Lung (tissue), 12 donors: ENCODE measurements around the gene CACNA1H. TPM values are rescaled to one million over a fixed set of nuclear protein-coding genes. Genes with fewer than 3 reads are reported as not detected.

Source experiments
- ATAC-seq: fragments of 200-7000 bp; cut with Tn5 transposase; one replicate; pipeline ENCODE4 v1.9.1; 2020; ENCODE audit warnings: moderate number of reproducible peaks; ENCODE audit not compliant: insufficient read depth, low FRiP score
- DNase-seq, 3 donors: peaks; one replicate each; pipeline ENCODE4 v3.0.0-alpha.2; 2013 to 2017
- H3K27ac ChIP-seq, 2 donors: one replicate each; pipeline ENCODE4 v1.5.1; 2013; ENCODE audit warnings: mild to moderate bottlenecking in 2 of 2, moderate library complexity in 2 of 2, control low read depth in 1 of 2, inconsistent platforms in 1 of 2, low read depth in 1 of 2, low read length in 1 of 2
- H3K27me3 ChIP-seq, 3 donors: one replicate each; pipeline ENCODE4 v1.5.1; 2013; ENCODE audit warnings: low read length in 2 of 3; ENCODE audit not compliant: control insufficient read depth in 3 of 3, insufficient read depth in 3 of 3
- H3K36me3 ChIP-seq, 4 donors: one replicate each; pipeline ENCODE4 v1.5.1; 2013; ENCODE audit warnings: low read length in 4 of 4, mild to moderate bottlenecking in 1 of 4, moderate library complexity in 1 of 4; ENCODE audit not compliant: control insufficient read depth in 4 of 4, insufficient read depth in 4 of 4
- H3K4me1 ChIP-seq, 5 donors: one replicate each; pipeline ENCODE4 v1.5.1; 2013; ENCODE audit warnings: low read length in 5 of 5, mild to moderate bottlenecking in 2 of 5, moderate library complexity in 1 of 5; ENCODE audit not compliant: control insufficient read depth in 5 of 5, insufficient read depth in 5 of 5
- H3K4me3 ChIP-seq: one replicate; pipeline ENCODE4 v1.5.1; 2013; ENCODE audit warnings: mild to moderate bottlenecking, control low read depth, moderate library complexity
- H3K9ac ChIP-seq, 2 donors: one replicate each; pipeline ENCODE4 v1.5.1; 2013; ENCODE audit warnings: low read length in 2 of 2, control low read depth in 1 of 2; ENCODE audit not compliant: insufficient read depth in 1 of 2
- H3K9me3 ChIP-seq, 4 donors: one replicate each; pipeline ENCODE4 v1.5.1; 2013; ENCODE audit warnings: low read length in 3 of 4, mild to moderate bottlenecking in 1 of 4, moderate library complexity in 1 of 4; ENCODE audit not compliant: control insufficient read depth in 4 of 4, insufficient read depth in 3 of 4
- WGBS, 2 donors: extraction: QIAGEN DNeasy Blood & Tissue Kit; methylation state at CpG; one replicate each; pipeline ENCODE4 v1.1.7; 2013; 5-methylcytosine and 5-hydroxymethylcytosine counted together
- polyA plus RNA-seq, 2 donors: library from polyadenylated mRNA; stranded (reverse); fragments of 200-250 nt; gene quantifications; one replicate each; pipeline ENCODE4 v1.2.1, GENCODE V29; 2013
- total RNA-seq, 2 donors: library from RNA; depleted of rRNA in 1 of 2; stranded (reverse); fragments of >200 nt in 1 of 2; gene quantifications; one replicate each; pipeline ENCODE4 v1.2.1, GENCODE V29; 2014 to 2021
- TF ChIP-seq, protein P1 (sequence below): IDR thresholded peaks from 2 replicates; pipeline ENCODE4 v1.5.1; 2012; ENCODE audit warnings: mild to moderate bottlenecking; ENCODE audit errors: control extremely low read depth, extremely low read depth
- donor health status: control.
- donor health status: control.
- donor health status: Bipolar disorder and iron deficiency.
- donor health status: healthy.
- donor health status: DM: yes; HTN: yes; CAD: no.

Gene CACNA1H
- total and polyA plus RNA-seq, 4 donors: 5.0 to 10.3 (median 6.7) TPM

DNA sequence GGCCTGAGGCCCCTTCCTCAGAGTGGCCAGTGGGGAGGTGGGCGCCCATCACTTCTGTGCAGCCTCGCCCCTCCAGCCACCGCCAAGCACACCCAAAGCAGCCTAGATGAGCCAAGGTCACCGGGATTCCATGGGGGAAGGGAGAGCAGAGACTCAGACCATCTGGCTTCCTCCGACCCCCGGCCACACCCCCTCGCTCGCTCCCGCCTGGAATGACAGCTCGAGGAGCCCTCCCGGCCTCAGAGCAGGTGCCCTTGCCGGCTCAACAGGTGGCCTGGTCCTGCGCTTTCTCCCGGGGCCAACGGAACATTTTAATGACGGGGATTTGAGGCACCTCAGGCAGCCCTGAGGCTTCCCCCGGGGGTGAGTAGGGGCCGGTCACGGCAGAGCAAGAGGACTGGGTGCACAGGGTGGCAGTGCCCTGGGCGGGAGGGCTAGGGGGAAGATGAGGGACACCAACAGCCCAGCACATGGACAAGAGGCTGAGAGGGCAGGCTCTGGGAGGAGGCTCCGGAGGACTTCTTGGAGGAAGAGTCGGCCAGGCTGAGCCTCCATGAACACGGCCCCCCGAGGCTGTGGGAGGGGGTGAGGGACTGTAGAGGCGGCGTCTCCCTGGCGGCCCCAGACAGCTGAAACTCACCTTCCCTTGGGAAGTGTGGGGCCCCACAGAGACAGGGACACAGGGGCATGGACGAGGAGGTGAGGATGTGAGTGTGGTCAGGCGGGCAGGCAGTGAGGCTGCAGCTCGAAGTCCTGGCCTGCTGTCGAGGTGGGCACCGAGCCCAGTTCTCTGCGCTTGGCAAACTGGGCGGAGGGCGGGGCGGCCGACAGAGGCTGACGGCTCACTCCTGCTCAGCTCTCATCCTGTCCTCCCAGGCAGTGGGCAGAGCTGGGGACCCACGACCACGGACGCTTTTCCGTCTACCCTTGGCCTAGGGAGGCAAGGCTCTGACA lies 44.3 kb upstream of the CACNA1H start:
- Histone ChIP-seq H3K36me3 (no peaks in the 10 kb centered on the region), H3K27me3 (peaks cover 0 to 27% (median 25%) of the 10 kb centered on the region in 3 donors), H3K4me1 (no peaks in the 10 kb centered on the region), H3K4me3 (no peak overlapping the region), H3K9me3 (no peaks in the 10 kb centered on the region), H3K27ac (no peak overlapping the region), H3K9ac (no peak overlapping the region)
- WGBS, 2 donors: 40 to 46% methylated on average over 42 of the region's 42 CpGs
- ATAC-seq (no peak), DNase-seq (no peak)
- TF ChIP-seq, protein P1, sequence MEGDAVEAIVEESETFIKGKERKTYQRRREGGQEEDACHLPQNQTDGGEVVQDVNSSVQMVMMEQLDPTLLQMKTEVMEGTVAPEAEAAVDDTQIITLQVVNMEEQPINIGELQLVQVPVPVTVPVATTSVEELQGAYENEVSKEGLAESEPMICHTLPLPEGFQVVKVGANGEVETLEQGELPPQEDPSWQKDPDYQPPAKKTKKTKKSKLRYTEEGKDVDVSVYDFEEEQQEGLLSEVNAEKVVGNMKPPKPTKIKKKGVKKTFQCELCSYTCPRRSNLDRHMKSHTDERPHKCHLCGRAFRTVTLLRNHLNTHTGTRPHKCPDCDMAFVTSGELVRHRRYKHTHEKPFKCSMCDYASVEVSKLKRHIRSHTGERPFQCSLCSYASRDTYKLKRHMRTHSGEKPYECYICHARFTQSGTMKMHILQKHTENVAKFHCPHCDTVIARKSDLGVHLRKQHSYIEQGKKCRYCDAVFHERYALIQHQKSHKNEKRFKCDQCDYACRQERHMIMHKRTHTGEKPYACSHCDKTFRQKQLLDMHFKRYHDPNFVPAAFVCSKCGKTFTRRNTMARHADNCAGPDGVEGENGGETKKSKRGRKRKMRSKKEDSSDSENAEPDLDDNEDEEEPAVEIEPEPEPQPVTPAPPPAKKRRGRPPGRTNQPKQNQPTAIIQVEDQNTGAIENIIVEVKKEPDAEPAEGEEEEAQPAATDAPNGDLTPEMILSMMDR: no peak

DNA sequence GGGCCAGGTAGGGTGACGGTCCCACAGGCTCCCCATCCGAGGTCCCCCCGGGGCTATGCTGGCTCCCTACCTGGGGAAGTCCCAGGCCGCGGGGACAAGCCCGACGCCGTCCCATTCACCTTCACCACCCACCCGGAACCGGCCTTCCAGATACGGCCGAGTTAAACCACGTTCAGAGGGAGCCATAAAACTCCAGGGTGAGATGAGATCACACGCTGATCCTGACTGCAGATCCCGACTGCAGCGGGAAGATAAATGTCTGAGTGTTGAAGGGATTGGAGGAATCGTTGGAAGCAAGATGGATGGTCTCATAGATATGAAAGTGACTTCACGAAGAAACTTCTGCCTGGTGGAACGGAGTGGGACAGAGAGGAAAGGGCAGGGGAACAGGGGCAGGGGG lies 43.3 kb upstream of the CACNA1H start:
- TF ChIP-seq, protein P1: no peak
- Histone ChIP-seq H3K4me1 (no peaks in the 10 kb centered on the region), H3K9me3 (no peaks in the 10 kb centered on the region), H3K9ac (no peak overlapping the region), H3K27me3 (peaks cover 0 to 27% (median 24%) of the 10 kb centered on the region in 3 donors), H3K4me3 (no peak overlapping the region), H3K36me3 (no peaks in the 10 kb centered on the region), H3K27ac (no peak overlapping the region)
- DNase-seq (no peak), ATAC-seq (no peak)
- 51 to 57% methylated on average over 19 of the region's 19 CpGs for WGBS, 2 donors

DNA sequence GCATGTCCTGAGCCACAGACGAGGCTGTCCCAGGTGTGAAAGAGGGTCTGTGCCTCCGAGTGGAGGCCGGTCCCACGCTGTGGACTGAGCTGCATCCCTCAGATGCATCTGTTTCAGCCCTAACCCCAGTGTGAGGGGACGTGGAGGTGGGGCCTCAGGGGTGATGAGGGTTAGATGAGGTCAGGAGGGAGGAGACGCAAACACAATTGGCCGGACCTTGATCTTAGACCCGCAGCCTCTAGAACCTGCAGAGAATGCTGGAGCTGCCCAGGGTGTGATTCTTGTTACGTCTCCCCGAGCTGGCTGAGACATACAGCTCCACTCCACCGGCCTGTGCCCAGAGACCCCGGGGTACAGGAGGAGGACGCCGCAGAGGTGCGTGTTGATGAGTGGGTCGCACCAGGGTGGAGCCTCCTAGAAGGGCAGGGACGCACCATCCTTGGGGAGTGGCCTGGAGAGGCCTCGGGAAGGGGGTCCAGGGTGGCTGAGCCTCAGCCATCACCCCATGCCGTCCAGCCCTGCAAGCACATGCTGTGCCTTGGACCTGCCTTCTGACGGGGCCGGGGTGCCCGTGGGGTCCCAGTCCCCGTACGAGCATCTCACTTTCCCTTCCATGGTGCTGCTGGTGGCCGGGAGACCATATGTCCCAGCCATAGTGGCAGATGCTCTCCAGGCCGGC lies 40.3 kb upstream of the CACNA1H start:
- Histone ChIP-seq H3K27me3 (peaks cover 0 to 27% (median 8%) of the 10 kb centered on the region in 3 donors), H3K9ac (no peak overlapping the region), H3K4me1 (no peaks in the 10 kb centered on the region), H3K4me3 (no peak overlapping the region), H3K27ac (no peak overlapping the region), H3K9me3 (no peaks in the 10 kb centered on the region), H3K36me3 (no peaks in the 10 kb centered on the region)
- DNase-seq: no peak
- WGBS, 2 donors: 65 to 74% methylated on average over 26 of the region's 26 CpGs
- no peak for ATAC-seq
- TF ChIP-seq, protein P1: no peak
